Smooth muscle cell (in vitro differentiated cells): ENCODE data around the gene LIN37. TPM values are rescaled to one million over a fixed set of nuclear protein-coding genes. Genes with fewer than 3 reads are reported as not detected.

ENCODE experiments used
- DNase-seq: peaks from one replicate; lab custom pipeline; 2025; ENCODE audit not compliant: unreplicated experiment; lab: John Stamatoyannopoulos, UW
- H2AFZ ChIP-seq: fragments of 200-600 bp; sonication (generic); 2 replicates; pipeline ENCODE4 v1.6.0; 2016; ENCODE audit warnings: antibody characterized with exemption, low read depth, mild to moderate bottlenecking
- H3F3A ChIP-seq: fragments of 200-600 bp; sonication (generic); 2 replicates; pipeline ENCODE4 v1.6.0; 2017; ENCODE audit warnings: antibody characterized with exemption, low read depth
- H3K27ac ChIP-seq: fragments of 200-600 bp; sonication (generic); 2 replicates; pipeline ENCODE4 v1.5.1; 2016; ENCODE audit warnings: low read depth, mild to moderate bottlenecking
- H3K27me3 ChIP-seq: fragments of 200-600 bp; sonication (generic); 2 replicates; pipeline ENCODE4 v1.6.1; 2016; ENCODE audit warnings: low read depth, mild to moderate bottlenecking
- H3K36me3 ChIP-seq: fragments of 200-600 bp; sonication (generic); 2 replicates; pipeline ENCODE4 v1.5.1; 2016; ENCODE audit warnings: low read depth
- H3K4me1 ChIP-seq: fragments of 200-600 bp; sonication (generic); 2 replicates; pipeline ENCODE4 v1.5.1; 2016; ENCODE audit warnings: low read depth
- H3K4me2 ChIP-seq: fragments of 200-600 bp; sonication (generic); 2 replicates; pipeline ENCODE4 v1.6.0; 2016; ENCODE audit warnings: mild to moderate bottlenecking
- H3K4me3 ChIP-seq: fragments of 200-600 bp; sonication (generic); 2 replicates; pipeline ENCODE4 v1.5.1; 2016; ENCODE audit warnings: mild to moderate bottlenecking
- H3K79me2 ChIP-seq: fragments of 200-600 bp; sonication (generic); 2 replicates; pipeline ENCODE4 v1.6.0; 2016; ENCODE audit warnings: low read depth, mild to moderate bottlenecking
- H3K9ac ChIP-seq: fragments of 200-600 bp; sonication (generic); 2 replicates; pipeline ENCODE4 v1.6.0; 2016; ENCODE audit warnings: low read depth
- H3K9me3 ChIP-seq: fragments of 200-600 bp; sonication (generic); replicated peaks from 2 replicates; pipeline ENCODE4 v1.5.1; 2016; ENCODE audit warnings: low read depth
- H4K20me1 ChIP-seq: fragments of 200-600 bp; sonication (generic); 2 replicates; pipeline ENCODE4 v1.6.0; 2016; ENCODE audit warnings: low read depth
- CTCF ChIP-seq: fragments of 200-600 bp; sonication (generic); IDR thresholded peaks from 2 replicates; pipeline ENCODE4 v1.5.1; 2017; ENCODE audit warnings: borderline replicate concordance, mild to moderate bottlenecking, antibody characterized with exemption; ENCODE audit not compliant: insufficient read depth, poor library complexity, severe bottlenecking
- WGBS: methylation state at CpG from one replicate; pipeline ENCODE4 v1.1.7; 2016; ENCODE audit warnings: low lambda C conversion rate; 5-methylcytosine and 5-hydroxymethylcytosine counted together
- polyA plus RNA-seq: library from polyadenylated mRNA; unstranded; fragments of >200 nt; fragmentation: Nextera tagmentation; extraction: Ambion mirVana; gene quantifications from 2 replicates; pipeline ENCODE4 v1.2.1, GENCODE V29; 2016
- total RNA-seq: library from RNA; depleted of rRNA; stranded (reverse); fragments of >200 nt; gene quantifications from 2 replicates; pipeline ENCODE4 v1.2.3, GENCODE V29; 2014

LIN37 gene
- total and polyA plus RNA-seq, 2 experiments from 2014 or later: 16.4 to 17.8 TPM

GRCh38 chr19:35719402-35720162 is 28.8 kb upstream of the LIN37 start:
- WGBS: 92% methylated on average over 32 of the region's 32 CpGs
- Histone ChIP-seq H3K4me1 (peaks cover 12% of the 10 kb centered on the region), H3K27me3 (no peaks in the 10 kb centered on the region), H3K36me3 (no peaks in the 10 kb centered on the region), H2AFZ (no peak overlapping the region), H3K4me3 (peak overlapping the region; percentile 88), H3K27ac (no peak overlapping the region), H3K79me2 (peaks cover 39% of the 10 kb centered on the region), H3K4me2 (peak overlapping the region; percentile 86), H3K9ac (no peak overlapping the region), H3K9me3 (no peaks in the 10 kb centered on the region), H4K20me1 (peaks cover 25% of the 10 kb centered on the region), H3F3A (no peaks in the 10 kb centered on the region)
- no peak for DNase-seq
- no peak for TF ChIP-seq CTCF

GRCh38 chr19:35720163-35720524 is 28.2 kb upstream of the LIN37 start:
- peaks cover 39% of the 10 kb centered on the region for H3K79me2 ChIP-seq

GRCh38 chr19:35720648-35721047 is 27.7 kb upstream of the LIN37 start:
- no peak overlapping the region for H2AFZ ChIP-seq
- peaks cover 39% of the 10 kb centered on the region for H3K79me2 ChIP-seq
- no peak overlapping the region for H3K4me3 ChIP-seq
- H3K36me3 ChIP-seq: no peaks in the 10 kb centered on the region
- no peak for DNase-seq
- 99% methylated on average over 15 of the region's 17 CpGs for WGBS
- no peaks in the 10 kb centered on the region for H3F3A ChIP-seq
- H3K27ac ChIP-seq: no peak overlapping the region
- H3K4me1 ChIP-seq: peaks cover 11% of the 10 kb centered on the region
- H3K9ac ChIP-seq: no peak overlapping the region
- H3K9me3 ChIP-seq: no peaks in the 10 kb centered on the region
- peaks cover 25% of the 10 kb centered on the region for H4K20me1 ChIP-seq
- TF ChIP-seq CTCF: no peak
- no peaks in the 10 kb centered on the region for H3K27me3 ChIP-seq
- no peak overlapping the region for H3K4me2 ChIP-seq

More at GRCh38 chr19:35720163-35720524, 28.2 kb upstream of the LIN37 start:
- Histone ChIP-seq H3K4me3 (no peak overlapping the region), H3K27ac (no peak overlapping the region), H3K4me2 (no peak overlapping the region), H3K36me3 (no peaks in the 10 kb centered on the region), H2AFZ (no peak overlapping the region), H3K9me3 (no peaks in the 10 kb centered on the region), H3F3A (no peaks in the 10 kb centered on the region), H3K9ac (no peak overlapping the region), H3K27me3 (no peaks in the 10 kb centered on the region), H4K20me1 (peaks cover 25% of the 10 kb centered on the region), H3K4me1 (peaks cover 12% of the 10 kb centered on the region)
- no peak for DNase-seq
- no peak for TF ChIP-seq CTCF
- 98% methylated on average over 9 of the region's 9 CpGs for WGBS

- no peaks in the 10 kb centered on the region for H3F3A ChIP-seq
- peaks cover 39% of the 10 kb centered on the region for H3K79me2 ChIP-seq
- no peak overlapping the region for H3K27ac ChIP-seq
Observed at GRCh38 chr19:35721374-35721773, 27.0 kb upstream of the LIN37 start.

More at GRCh38 chr19:35721374-35721773, 27.0 kb upstream of the LIN37 start:
- H3K36me3 ChIP-seq: peaks cover 4% of the 10 kb centered on the region
- no peaks in the 10 kb centered on the region for H3K9me3 ChIP-seq
- no peak for DNase-seq
- 97% methylated on average over 16 of the region's 16 CpGs for WGBS
- no peak overlapping the region for H3K9ac ChIP-seq
- H2AFZ ChIP-seq: no peak overlapping the region
- peaks cover 5% of the 10 kb centered on the region for H3K4me1 ChIP-seq
- peaks cover 25% of the 10 kb centered on the region for H4K20me1 ChIP-seq
- no peak overlapping the region for H3K4me2 ChIP-seq
- TF ChIP-seq CTCF: no peak
- H3K27me3 ChIP-seq: no peaks in the 10 kb centered on the region
- H3K4me3 ChIP-seq: no peak overlapping the region
